LNCAP (cell line): ENCODE results near the gene MAML2.

Experiments used
- CTCF ChIP-seq: fragments of 450-650 bp; IDR thresholded peaks from 2 replicates; pipeline ENCODE4 v1.5.1; 2017; ENCODE audit warnings: mild to moderate bottlenecking

Gene MAML2

GRCh38 chr11:96287822-96288439 lies 55.1 kb downstream of the MAML2 start:
- no peak for TF ChIP-seq CTCF

- TF ChIP-seq CTCF: no peak
These were observed 58.1 kb downstream of the MAML2 start for GRCh38 chr11:96284917-96285316.

DNA sequence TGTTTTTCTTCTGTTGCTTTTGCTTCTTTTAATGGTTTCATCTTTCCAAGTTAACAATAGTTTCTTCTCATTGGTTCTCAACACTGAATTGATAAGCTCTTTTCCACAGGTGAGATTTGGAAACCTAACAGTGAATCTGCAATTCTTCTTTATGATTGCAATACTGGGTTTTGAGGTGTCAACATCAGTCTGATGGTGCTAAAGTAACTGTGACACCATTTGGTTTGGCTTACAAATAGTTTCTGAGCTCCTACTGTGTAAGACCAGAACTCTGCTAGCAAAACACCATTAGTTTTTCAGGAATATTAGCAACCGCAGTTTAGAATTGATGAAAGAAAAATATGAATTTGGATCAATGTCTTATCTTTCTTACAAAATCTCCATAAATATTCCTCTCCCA lies 58.6 kb downstream of the MAML2 start:
- TF ChIP-seq CTCF: no peak

DNA sequence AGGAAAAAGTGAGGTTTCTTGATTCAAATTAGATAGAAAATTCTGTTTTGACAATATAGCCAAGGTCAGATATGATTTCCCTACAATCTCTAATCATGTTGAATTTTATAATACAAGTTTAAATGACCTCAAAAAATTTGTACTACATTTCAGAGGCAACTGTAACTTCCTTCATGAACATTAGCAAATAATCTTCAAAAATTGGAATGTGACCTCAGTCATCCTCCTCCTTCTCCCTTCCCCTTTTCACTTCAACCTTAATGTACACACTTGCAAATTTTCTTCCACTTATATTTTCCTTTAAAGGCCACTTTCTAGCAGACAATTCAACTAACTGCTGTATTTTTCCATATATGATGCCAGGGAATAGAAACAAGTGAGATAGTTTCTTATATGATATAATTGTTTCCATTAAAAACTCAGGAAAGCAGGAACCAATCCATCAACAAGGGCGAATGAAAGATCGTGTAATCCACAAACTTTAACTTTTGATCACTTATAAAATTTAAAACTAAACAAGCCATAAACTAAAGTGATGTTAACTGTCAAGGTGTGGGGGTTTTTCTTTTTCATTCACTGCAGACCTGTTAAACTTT lies 60.3 kb downstream of the MAML2 start:
- no peak for TF ChIP-seq CTCF

GRCh38 chr11:96280444-96280843 lies 62.6 kb downstream of the MAML2 start:
- no peak for TF ChIP-seq CTCF

DNA sequence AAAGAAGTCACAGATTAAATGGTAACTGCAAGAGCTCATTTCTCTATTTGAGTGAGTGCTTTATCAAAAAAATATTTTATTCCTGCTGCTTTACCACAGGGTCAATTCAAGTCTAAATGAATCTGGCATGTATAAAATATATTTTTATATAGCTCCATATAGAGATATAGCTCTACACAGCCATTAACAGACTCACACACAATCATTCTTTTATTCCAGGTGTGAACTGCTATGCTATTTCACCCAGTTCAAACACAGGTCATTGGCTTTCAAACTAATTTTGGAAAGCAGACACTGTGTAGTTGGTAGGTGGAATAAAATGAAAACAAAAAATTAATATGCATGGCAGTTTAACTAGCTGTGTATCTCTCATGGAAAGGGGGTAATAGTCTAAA lies 63.1 kb downstream of the MAML2 start:
- no peak for TF ChIP-seq CTCF

DNA sequence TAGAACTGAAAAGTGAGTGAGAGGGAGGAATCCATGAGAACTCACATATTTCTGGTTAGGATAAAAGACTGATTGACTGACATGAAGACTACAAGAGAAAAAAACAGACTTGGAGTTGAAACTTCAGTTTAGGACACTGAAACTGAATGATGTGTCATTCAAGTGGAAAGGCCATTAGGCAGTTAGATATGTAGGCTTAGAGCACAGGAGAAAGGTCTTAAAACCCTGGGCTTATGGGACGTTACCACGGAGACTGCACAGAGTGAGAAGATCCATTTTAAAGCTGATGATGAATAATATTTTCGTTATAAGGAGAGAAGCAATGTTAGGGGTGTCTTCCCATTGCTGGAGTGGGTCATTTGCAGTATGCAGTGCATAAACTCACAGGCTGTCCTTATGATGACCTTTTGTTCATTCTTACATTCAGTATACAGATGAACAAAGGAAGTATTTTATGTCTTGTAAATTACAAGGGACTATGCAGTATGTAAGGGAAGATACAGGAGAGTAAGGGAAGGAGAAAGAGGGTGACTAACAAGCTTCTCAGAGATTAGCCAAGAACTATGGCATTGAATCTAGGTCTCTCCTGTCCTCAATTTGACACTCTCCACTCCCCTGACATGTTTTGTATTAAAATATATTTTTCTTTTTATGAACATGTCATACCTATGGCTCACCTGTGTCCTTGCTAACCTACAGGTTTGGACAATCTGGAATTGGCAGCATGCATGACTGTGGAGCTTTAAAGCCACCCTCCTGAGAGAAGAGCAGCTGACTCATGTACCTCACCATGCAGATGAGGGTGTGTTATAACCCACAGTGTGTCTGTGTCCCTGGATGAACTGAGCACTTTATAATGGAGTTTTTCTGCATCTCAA lies 63.7 kb downstream of the MAML2 start:
- TF ChIP-seq CTCF: no peak
